22Rv1 (cell line): ENCODE results near the gene UBR2.

Source experiments
- ZFX ChIP-seq: fragments of 450-650 bp; IDR thresholded peaks from 2 replicates; pipeline ENCODE4 v1.6.1; 2017; ENCODE audit warnings: antibody characterized with exemption, borderline replicate concordance
- TF ChIP-seq, protein P1 (sequence below): fragments of 450-650 bp; IDR thresholded peaks from 2 replicates; pipeline ENCODE4 v1.5.1; 2017; ENCODE audit warnings: mild to moderate bottlenecking

DNA sequence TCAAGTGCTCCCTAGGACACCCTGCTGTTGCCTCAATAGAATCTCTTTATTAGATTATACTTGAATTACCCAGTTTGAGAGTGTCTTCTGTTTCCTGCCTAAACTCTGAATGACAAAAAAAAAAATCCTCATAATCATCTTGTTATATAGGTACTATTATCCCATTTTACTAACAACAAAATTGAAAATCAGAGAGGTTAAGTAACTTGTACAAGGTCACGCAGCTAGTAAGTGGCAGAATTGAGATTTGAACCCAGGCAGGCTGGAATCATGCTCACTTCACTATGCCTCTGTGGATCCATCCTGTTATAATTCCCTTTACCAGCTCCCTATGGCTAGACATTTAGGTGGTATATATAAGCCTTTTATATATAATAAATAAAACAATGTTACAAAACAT is 36.6 kb upstream of the UBR2 start:
- TF ChIP-seq, protein P1, sequence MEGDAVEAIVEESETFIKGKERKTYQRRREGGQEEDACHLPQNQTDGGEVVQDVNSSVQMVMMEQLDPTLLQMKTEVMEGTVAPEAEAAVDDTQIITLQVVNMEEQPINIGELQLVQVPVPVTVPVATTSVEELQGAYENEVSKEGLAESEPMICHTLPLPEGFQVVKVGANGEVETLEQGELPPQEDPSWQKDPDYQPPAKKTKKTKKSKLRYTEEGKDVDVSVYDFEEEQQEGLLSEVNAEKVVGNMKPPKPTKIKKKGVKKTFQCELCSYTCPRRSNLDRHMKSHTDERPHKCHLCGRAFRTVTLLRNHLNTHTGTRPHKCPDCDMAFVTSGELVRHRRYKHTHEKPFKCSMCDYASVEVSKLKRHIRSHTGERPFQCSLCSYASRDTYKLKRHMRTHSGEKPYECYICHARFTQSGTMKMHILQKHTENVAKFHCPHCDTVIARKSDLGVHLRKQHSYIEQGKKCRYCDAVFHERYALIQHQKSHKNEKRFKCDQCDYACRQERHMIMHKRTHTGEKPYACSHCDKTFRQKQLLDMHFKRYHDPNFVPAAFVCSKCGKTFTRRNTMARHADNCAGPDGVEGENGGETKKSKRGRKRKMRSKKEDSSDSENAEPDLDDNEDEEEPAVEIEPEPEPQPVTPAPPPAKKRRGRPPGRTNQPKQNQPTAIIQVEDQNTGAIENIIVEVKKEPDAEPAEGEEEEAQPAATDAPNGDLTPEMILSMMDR = no peak
- no peak for TF ChIP-seq ZFX
